CD14-positive monocyte (primary cell): Measurements from ENCODE around the gene BOLA1. TPM values are rescaled to one million over a fixed set of nuclear protein-coding genes. Genes with fewer than 3 reads are reported as not detected.

Experiments used
- DNase-seq, 3 donors: peaks; one replicate each; pipeline ENCODE4 v3.0.0-alpha.2; 2011 to 2022
- H2AFZ ChIP-seq: 2 replicates; pipeline ENCODE4 v1.6.0; 2012; ENCODE audit warnings: mild to moderate bottlenecking, low read depth, low read length, inconsistent platforms; ENCODE audit not compliant: insufficient read depth, poor library complexity, severe bottlenecking
- H3K27ac ChIP-seq, 2 donors: 1 replicate in 1 of 2; 2 replicates in 1 of 2; pipeline ENCODE4 v1.5.1; 2012 to 2013; ENCODE audit warnings: low read length in 2 of 2, control low read depth in 1 of 2, inconsistent platforms in 1 of 2, low read depth in 1 of 2, mild to moderate bottlenecking in 1 of 2
- H3K27me3 ChIP-seq, 2 donors: one replicate each; pipeline versions ENCODE4 v1.6.0 to v1.6.1; 2011 to 2013; ENCODE audit warnings: low read length in 2 of 2; ENCODE audit not compliant: control insufficient read depth in 2 of 2, insufficient read depth in 2 of 2
- H3K36me3 ChIP-seq, 2 donors: replicated peaks in 1 of 2; 1 replicate in 1 of 2; 2 replicates in 1 of 2; pipeline versions ENCODE4 v1.5.1 to v1.6.1; 2012 to 2013; ENCODE audit warnings: low read length in 2 of 2, control low read depth in 1 of 2, inconsistent platforms in 1 of 2, mild to moderate bottlenecking in 1 of 2; ENCODE audit not compliant: insufficient read depth in 2 of 2, control insufficient read depth in 1 of 2
- H3K4me1 ChIP-seq, 2 donors: 1 replicate in 1 of 2; 2 replicates in 1 of 2; pipeline versions ENCODE4 v1.5.1 to v1.6.1; 2012 to 2013; ENCODE audit warnings: low read length in 2 of 2, control low read depth in 1 of 2, inconsistent platforms in 1 of 2, mild to moderate bottlenecking in 1 of 2, moderate library complexity in 1 of 2; ENCODE audit not compliant: insufficient read depth in 2 of 2, control insufficient read depth in 1 of 2
- H3K4me2 ChIP-seq: replicated peaks from 2 replicates; pipeline ENCODE3; 2012; ENCODE audit warnings: low read length, moderate library complexity, mild to moderate bottlenecking; ENCODE audit not compliant: poor library complexity, severe bottlenecking; ENCODE audit errors: extremely low read depth
- H3K4me3 ChIP-seq, 3 experiments: fragments of 200-600 bp in 1 of 3; sonication (generic) in 1 of 3; replicated peaks in 1 of 3; 1 replicate in 2 of 3; 2 replicates in 1 of 3; pipeline ENCODE4 v1.5.1; 2011 to 2013; ENCODE audit warnings: low read length in 3 of 3, mild to moderate bottlenecking in 3 of 3, control low read depth in 2 of 3, low read depth in 2 of 3, inconsistent platforms in 1 of 3, moderate library complexity in 1 of 3
- H3K79me2 ChIP-seq: 2 replicates; pipeline ENCODE4 v1.6.0; 2012; ENCODE audit warnings: mild to moderate bottlenecking, control low read depth, inconsistent platforms, low read length, moderate library complexity; ENCODE audit not compliant: insufficient read depth
- H3K9ac ChIP-seq: 2 replicates; pipeline ENCODE4 v1.6.0; 2017; ENCODE audit warnings: low read length, mild to moderate bottlenecking; ENCODE audit not compliant: insufficient read depth, poor library complexity, severe bottlenecking
- H3K9me3 ChIP-seq, 2 donors: replicated peaks in 1 of 2; 1 replicate in 1 of 2; 2 replicates in 1 of 2; pipeline versions ENCODE4 v1.5.1 to v1.6.1; 2012 to 2013; ENCODE audit warnings: low read length in 2 of 2, control low read depth in 1 of 2; ENCODE audit not compliant: control insufficient read depth in 1 of 2, insufficient read depth in 1 of 2
- H4K20me1 ChIP-seq: 2 replicates; pipeline ENCODE4 v1.6.0; 2012; ENCODE audit warnings: mild to moderate bottlenecking, low read length, control low read depth, moderate library complexity; ENCODE audit not compliant: insufficient read depth
- H3K27ac Mint-ChIP-seq, 7 donors: one replicate each; pipeline ENCODE4 v1.8.0; 2020; ENCODE audit warnings: mild to moderate bottlenecking in 7 of 7, mixed read lengths in 7 of 7, moderate library complexity in 6 of 7, inconsistent platforms in 2 of 7
- H3K27me3 Mint-ChIP-seq, 3 donors: one replicate each; pipeline ENCODE4 v1.8.0; 2021 to 2022; ENCODE audit warnings: low read depth in 3 of 3, mild to moderate bottlenecking in 3 of 3, mixed read lengths in 3 of 3, moderate library complexity in 3 of 3, inconsistent platforms in 1 of 3
- H3K36me3 Mint-ChIP-seq, 2 donors: one replicate each; pipeline ENCODE4 v1.8.0; 2020; ENCODE audit warnings: mixed read lengths in 2 of 2, inconsistent platforms in 1 of 2, mild to moderate bottlenecking in 1 of 2
- H3K4me1 Mint-ChIP-seq: one replicate; pipeline ENCODE4 v1.8.0; 2020; ENCODE audit warnings: mild to moderate bottlenecking, mixed read lengths
- H3K4me3 Mint-ChIP-seq, 2 donors: one replicate each; pipeline ENCODE4 v1.8.0; 2020; ENCODE audit warnings: mild to moderate bottlenecking in 2 of 2, mixed read lengths in 2 of 2, moderate library complexity in 1 of 2
- H3K9me3 Mint-ChIP-seq, 7 donors: one replicate each; pipeline ENCODE4 v1.8.0; 2020 to 2022; ENCODE audit warnings: mixed read lengths in 7 of 7, mild to moderate bottlenecking in 6 of 7, moderate library complexity in 6 of 7, inconsistent platforms in 2 of 7
- WGBS: methylation state at CpG from one replicate; pipeline ENCODE4 v1.1.5; 2013; ENCODE audit warnings: missing lambda C conversion rate; ENCODE audit not compliant: insufficient coverage; 5-methylcytosine and 5-hydroxymethylcytosine counted together
- intact Hi-C, 2 donors: fragments of 100-400 bp; cut with micrococcal nuclease; formaldehyde crosslinking; loops; one replicate each; pipeline versions ENCODE4 v1.15.0 to v1.15.1; 2023
- polyA plus RNA-seq, 3 donors: library from polyadenylated mRNA; depleted of rRNA in 1 of 3; unstranded in 2 of 3; stranded (reverse) in 1 of 3; fragments of 300-500 nt in 2 of 3; fragments of >200 nt in 1 of 3; fragmentation: Illumina TruSeq in 2 of 3; gene quantifications; 1 replicate in 2 of 3; 2 replicates in 1 of 3; pipeline ENCODE4 v1.2.3, GENCODE V29; 2012 to 2021
- TF ChIP-seq, protein P1 (sequence below): fragments of 200-600 bp; IDR thresholded peaks from one replicate; pipeline ENCODE4 v1.8.0; 2022; ENCODE audit warnings: antibody characterized with exemption, mild to moderate bottlenecking

Gene BOLA1
- polyA plus RNA-seq, 3 donors = 5.1 to 17.8 (median 17.6) TPM

DNA sequence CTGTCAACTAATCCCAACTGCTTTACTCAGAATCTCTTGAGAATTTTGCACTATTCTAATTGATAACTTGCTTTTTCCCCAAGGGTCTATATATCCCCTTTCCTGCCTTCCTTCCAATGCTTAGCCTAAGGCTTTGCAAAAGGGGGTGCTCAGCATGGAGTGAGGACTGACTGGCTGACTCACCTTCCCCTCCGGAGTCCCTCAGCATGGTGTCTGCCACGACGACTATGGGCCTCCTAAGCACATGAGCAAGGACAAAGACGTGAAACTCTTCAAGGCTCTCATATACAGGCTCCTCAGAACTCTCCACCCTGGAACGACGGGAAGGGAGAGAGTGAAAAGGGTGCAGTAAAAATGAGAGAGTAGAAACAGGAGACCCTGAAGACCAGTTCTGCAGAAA is 50.5 kb downstream of the BOLA1 start:
- TF ChIP-seq, protein P1, sequence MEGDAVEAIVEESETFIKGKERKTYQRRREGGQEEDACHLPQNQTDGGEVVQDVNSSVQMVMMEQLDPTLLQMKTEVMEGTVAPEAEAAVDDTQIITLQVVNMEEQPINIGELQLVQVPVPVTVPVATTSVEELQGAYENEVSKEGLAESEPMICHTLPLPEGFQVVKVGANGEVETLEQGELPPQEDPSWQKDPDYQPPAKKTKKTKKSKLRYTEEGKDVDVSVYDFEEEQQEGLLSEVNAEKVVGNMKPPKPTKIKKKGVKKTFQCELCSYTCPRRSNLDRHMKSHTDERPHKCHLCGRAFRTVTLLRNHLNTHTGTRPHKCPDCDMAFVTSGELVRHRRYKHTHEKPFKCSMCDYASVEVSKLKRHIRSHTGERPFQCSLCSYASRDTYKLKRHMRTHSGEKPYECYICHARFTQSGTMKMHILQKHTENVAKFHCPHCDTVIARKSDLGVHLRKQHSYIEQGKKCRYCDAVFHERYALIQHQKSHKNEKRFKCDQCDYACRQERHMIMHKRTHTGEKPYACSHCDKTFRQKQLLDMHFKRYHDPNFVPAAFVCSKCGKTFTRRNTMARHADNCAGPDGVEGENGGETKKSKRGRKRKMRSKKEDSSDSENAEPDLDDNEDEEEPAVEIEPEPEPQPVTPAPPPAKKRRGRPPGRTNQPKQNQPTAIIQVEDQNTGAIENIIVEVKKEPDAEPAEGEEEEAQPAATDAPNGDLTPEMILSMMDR = no peak
- H3K4me1 Mint-ChIP-seq = no peaks in the 10 kb centered on the region
- Histone ChIP-seq H3K27ac (no peak overlapping the region), H3K79me2 (no peaks in the 10 kb centered on the region), H3K4me3 (no peak overlapping the region), H3K27me3 (no peaks in the 10 kb centered on the region), H3K36me3 (no peaks in the 10 kb centered on the region), H3K9me3 (no peaks in the 10 kb centered on the region), H3K4me1 (no peaks in the 10 kb centered on the region), H3K9ac (no peak overlapping the region), H4K20me1 (no peaks in the 10 kb centered on the region), H3K4me2 (no peak overlapping the region), H2AFZ (no peak overlapping the region)
- peaks cover 0 to 2% of the 10 kb centered on the region in 2 donors for H3K36me3 Mint-ChIP-seq
- peak overlapping the region in 1 of 7 donors; percentile 20 for H3K27ac Mint-ChIP-seq
- DNase-seq = no peak
- intact Hi-C loops = no loop called here
- WGBS = no CpG with 5 or more reads among the region's 6 CpGs
- peaks cover 0 to 4% (median 1%) of the 10 kb centered on the region in 7 donors for H3K9me3 Mint-ChIP-seq
- no peak overlapping the region for H3K4me3 Mint-ChIP-seq
- peaks cover 24 to 46% (median 30%) of the 10 kb centered on the region in 3 donors for H3K27me3 Mint-ChIP-seq

Other genes starting within 250 kb of the BOLA1 start
- 10 to 100 TPM; 48.8 to 79.7 (median 49.4) TPM for gene FCGR1A, start 116.9 kb upstream of the BOLA1 start, polyA plus RNA-seq
- gene SV2A, start 18.3 kb downstream of the BOLA1 start, polyA plus RNA-seq = under 1 TPM; 0.07 to 0.17 (median 0.14) TPM
- 10 to 100 TPM; 52.2 to 78.6 (median 64.6) TPM for gene SF3B4, start 28.2 kb downstream of the BOLA1 start, polyA plus RNA-seq
- 100 to 1,000 TPM in 1 of 3 donors, 10 to 100 TPM in 2; 53.1 to 152 (median 54.6) TPM for gene MTMR11, start 37.3 kb downstream of the BOLA1 start, polyA plus RNA-seq
- under 1 TPM in 1 of 3 donors, not detected in 2; 0.03 TPM for gene OTUD7B, start 111.2 kb downstream of the BOLA1 start, polyA plus RNA-seq
- gene VPS45, start 168.2 kb downstream of the BOLA1 start, polyA plus RNA-seq = 10 to 100 TPM; 36.0 to 41.9 (median 36.8) TPM